AG04449 (cell line): ENCODE measurements around the gene SHF.

Experiments
- CTCF ChIA-PET: fragments of 350-600 bp; formaldehyde crosslinking; extraction: SDS; loops from one replicate; lab custom pipeline; 2021; ENCODE audit warnings: antibody characterized with exemption; lab: Yijun Ruan, JAX
- POLR2A ChIA-PET: fragments of 400-600, 350-600 bp; formaldehyde crosslinking; extraction: SDS; loops from one replicate; lab custom pipeline; 2020; ENCODE audit warnings: antibody characterized with exemption, inconsistent platforms; lab: Yijun Ruan, JAX
- DNase-seq: peaks from one replicate; pipeline ENCODE4 v3.0.0-alpha.2; 2010; ENCODE audit warnings: low read depth, low spot score
- H3K4me3 ChIP-seq: 2 replicates; pipeline ENCODE4 v1.5.1; 2011; ENCODE audit warnings: low read depth, mild to moderate bottlenecking, control low read depth, low read length
- TF ChIP-seq, protein P1 (sequence below): IDR thresholded peaks from one replicate; pipeline ENCODE4 v1.5.1; 2011; ENCODE audit warnings: mild to moderate bottlenecking, moderate library complexity, low read length, control low read depth, inconsistent platforms; ENCODE audit not compliant: insufficient read depth; ENCODE audit errors: missing control alignments

SHF gene

DNA sequence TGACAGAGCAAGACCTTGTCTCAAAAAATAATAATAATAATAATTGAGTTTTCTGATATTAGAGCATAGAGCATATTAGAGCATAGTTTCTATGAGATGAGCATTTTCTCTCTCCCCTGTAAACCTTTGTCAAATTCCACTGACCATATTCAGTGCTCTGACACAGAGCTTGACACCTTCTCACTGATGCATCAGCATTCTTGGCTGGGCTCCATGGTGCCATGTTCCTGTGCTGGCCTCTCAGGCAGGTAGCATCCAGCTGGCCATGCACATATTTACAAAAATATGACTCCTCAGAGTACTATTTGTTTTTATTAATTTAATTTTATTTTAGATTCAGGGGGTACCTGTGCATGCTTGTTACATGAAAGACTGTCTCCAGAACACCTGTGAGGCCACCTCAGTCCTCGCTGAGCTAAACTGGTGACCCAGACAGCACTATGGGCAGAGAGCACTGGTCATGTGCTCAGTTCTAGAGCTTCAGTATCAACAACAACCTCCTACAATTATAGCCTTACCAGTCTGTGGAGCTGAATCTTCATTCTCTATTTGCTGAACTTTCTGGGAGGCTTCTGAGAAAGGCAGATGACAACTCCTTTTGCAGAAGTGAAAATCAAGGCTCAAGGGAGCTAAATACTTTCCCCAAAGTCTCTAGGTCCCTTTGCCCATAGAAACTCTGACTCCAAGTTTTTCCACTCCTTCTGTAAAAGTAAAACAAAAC is 42.6 kb upstream of the SHF start:
- TF ChIP-seq, protein P1, sequence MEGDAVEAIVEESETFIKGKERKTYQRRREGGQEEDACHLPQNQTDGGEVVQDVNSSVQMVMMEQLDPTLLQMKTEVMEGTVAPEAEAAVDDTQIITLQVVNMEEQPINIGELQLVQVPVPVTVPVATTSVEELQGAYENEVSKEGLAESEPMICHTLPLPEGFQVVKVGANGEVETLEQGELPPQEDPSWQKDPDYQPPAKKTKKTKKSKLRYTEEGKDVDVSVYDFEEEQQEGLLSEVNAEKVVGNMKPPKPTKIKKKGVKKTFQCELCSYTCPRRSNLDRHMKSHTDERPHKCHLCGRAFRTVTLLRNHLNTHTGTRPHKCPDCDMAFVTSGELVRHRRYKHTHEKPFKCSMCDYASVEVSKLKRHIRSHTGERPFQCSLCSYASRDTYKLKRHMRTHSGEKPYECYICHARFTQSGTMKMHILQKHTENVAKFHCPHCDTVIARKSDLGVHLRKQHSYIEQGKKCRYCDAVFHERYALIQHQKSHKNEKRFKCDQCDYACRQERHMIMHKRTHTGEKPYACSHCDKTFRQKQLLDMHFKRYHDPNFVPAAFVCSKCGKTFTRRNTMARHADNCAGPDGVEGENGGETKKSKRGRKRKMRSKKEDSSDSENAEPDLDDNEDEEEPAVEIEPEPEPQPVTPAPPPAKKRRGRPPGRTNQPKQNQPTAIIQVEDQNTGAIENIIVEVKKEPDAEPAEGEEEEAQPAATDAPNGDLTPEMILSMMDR, result no peak
- POLR2A ChIA-PET, result no interaction called here
- no peak for DNase-seq
- no peak overlapping the region for H3K4me3 ChIP-seq
- CTCF ChIA-PET, result interaction anchor here (1.6 kb wide), 1 partner anchor 19 kb away, joined by 4 read pairs; no protein-coding TSS in a partner anchor

DNA sequence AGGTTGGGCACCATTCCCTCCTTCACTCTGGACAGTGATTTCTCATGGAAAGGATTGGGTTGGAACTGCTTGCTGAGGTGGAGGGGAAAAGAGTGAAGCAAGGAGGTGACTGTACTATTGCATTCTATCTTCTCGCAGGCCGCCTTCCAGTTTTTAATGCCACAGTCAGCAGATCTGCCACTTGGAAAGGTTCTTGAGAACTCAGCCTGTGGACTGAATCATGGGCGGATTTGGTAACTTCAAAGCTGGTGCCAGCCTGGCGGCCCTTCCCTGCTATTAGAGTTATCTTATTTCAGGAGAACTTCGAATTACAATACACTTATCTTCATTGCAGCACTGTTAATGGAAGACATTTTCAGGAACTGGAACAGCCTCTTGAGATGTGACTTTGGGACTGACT is 41.2 kb upstream of the SHF start:
- CTCF ChIA-PET, result no interaction called here
- TF ChIP-seq, protein P1, result no peak
- POLR2A ChIA-PET, result no interaction called here
- no peak overlapping the region for H3K4me3 ChIP-seq
- no peak for DNase-seq

DNA sequence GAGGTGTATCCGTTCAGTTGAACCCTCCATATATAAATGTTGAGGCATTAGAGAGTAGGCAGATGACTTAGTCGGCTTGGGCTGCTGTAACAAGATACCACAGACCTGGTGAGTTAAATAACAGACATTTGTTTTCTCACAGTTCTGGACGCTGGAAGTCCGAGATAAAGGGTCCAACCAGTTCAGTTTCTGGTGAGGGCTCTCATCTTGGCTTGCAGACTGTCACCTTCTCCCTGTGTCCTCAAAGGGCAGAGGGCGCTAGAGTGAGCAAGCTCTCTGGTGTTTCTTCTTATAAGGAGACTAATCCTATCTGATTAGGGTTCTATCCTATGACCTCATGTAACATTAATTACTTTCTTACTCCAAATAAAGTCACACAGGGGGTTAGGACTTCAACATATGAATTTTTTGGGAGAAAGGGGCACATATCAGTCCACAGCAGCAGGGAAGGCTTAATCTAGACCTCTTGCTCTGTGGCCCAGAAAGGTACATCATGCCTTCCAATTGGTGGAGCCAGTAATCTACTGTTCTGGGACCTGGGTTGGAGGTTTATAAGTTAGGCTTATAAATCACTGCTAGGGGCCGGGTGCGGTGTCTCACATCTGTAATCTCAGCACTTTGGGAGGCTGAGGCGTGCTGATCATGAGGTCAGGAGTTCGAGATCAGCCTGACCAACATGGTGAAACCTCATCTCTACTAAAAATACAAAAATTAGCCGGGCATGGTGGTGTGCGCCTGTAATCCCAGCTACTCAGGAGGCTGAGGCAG is 37.9 kb upstream of the SHF start:
- no peak overlapping the region for H3K4me3 ChIP-seq
- DNase-seq, result no peak
- TF ChIP-seq, protein P1, result no peak
- ChIA-PET POLR2A (no interaction called here), CTCF (no interaction called here)

DNA sequence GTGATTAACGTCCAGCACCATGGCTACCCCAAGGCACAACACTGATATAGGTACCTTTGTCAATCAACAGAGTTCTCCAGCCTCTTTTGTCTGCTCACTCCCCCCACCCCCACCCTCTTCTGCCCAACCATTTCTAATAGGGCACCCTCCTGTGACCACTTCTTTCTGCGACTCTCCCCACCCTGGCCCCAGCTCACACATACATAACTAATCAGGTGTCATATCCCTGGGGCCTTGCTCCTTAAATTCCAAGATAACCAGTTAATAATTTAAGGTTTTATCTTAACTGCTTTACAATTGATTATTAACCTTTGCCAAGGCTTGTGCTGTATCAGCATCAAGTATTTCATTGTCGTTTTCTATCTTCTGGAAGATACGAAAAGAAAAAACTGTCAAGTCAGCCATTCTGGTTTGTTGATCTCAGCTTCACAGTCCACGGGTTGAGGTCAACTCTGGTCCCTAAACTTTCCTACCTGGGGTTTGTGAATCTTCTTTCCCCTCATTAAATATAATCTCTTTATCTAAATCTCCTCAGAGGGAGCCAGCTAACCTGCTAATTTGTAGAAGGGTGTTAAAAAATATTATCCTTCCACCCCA is 37.0 kb upstream of the SHF start:
- POLR2A ChIA-PET, result no interaction called here
- TF ChIP-seq, protein P1, result no peak
- CTCF ChIA-PET, result no interaction called here
- H3K4me3 ChIP-seq, result no peak overlapping the region
- DNase-seq, result no peak

DNA sequence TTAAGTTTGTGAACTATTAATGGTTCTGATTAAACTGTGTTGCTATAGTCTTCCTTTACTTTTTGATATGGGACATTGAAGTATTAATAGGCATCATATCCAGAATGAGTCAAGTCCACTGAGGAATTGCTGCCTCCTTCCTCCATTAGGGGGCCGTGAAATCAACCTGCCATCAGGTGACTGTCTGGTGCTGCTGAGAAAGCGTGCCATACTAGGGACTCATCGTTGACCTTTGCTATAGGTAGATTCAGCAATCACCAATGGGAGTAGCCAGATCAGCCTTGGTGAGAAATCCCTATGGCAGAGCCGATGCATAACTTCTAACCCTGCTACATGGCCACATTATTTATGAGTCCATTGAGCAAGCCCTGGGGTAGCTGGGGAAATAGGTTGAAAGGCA is 34.2 kb upstream of the SHF start:
- CTCF ChIA-PET, result interaction anchor here (0.9 kb wide), 1 partner anchor 18 kb away, joined by 3 read pairs; no protein-coding TSS in a partner anchor
- POLR2A ChIA-PET, result no interaction called here
- H3K4me3 ChIP-seq, result no peak overlapping the region
- TF ChIP-seq, protein P1, result no peak
- no peak for DNase-seq
